COLO668 (cell line): Measurements from ENCODE around the gene SORL1-AS1.
"Not testable (repeated sequence)": the region's sequence is repeated elsewhere in the genome, so short reads cannot be mapped to it uniquely, and the experiment has no call there.

Experiments
- DNase-seq: peaks from one replicate; lab custom pipeline; 2025; ENCODE audit not compliant: unreplicated experiment; lab: John Stamatoyannopoulos, UW

Gene SORL1-AS1

DNA sequence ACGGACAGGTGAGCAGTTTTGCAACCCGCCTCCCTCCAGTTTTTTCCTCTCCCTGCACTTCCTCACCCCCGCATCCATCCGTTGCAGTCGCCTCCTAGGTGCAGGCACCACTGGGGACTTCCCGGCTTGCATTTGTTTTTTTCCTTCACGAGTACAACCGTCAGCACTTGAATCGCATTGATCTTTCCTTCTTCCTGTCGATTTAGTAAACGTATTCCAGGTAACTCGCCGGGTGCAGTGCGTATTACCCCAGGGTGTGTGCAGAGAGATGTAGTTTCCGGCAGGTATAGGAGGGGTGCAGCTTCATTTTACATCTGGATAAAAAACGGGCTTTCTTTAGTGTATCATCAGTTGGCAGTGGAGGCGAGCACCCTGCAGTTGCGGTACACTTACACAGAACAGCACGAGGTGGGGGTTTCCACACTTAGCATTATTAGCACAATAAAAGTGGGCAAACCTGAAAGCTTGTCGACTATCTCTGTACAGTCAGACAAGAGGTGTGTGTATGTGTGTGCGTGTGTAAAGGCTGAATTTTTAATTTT lies at the start of gene SORL1-AS1:
Gene SORL1-AS1, minus strand, starts transcription at position 359 of the 542 bp plus-strand sequence.
- no peak for DNase-seq

DNA sequence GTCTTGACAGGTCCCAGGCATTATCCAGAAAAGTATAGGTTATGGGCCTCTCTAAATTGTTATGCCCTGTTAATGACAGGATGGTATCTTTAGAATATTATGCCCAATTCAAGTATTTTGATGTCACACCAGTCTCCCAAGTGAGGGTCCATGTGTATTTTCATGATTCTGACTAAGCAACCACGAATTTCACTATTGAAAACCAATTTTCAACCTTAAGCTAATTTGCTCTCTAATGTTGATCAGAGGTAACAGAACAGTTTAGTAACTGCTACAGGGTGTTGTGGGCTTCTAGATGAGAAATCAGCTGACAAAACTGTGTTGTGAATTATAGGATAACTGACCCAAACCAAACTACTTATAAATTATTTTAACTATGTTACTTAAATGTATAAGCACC lies 48.0 kb upstream of the SORL1-AS1 start:
- DNase-seq, result no peak

DNA sequence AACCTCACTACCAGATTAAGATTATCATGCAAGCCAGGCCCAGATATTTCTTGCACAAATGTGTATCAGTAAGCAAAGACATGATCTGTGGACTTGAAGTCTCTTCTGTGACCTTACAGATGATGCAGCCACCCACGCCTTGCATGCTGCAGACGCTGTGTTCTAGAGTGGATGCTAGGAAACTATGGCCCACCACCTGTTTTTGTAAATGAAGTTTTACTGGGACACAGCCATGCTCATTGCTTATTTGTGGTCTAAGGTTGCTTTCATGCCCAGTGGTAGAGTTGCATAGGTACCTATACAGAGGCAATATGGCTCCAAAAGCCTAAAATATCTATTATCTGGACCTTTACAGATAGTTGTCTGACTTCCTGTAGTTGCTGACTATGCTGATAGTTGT lies 47.5 kb upstream of the SORL1-AS1 start:
- DNase-seq, result no peak

DNA sequence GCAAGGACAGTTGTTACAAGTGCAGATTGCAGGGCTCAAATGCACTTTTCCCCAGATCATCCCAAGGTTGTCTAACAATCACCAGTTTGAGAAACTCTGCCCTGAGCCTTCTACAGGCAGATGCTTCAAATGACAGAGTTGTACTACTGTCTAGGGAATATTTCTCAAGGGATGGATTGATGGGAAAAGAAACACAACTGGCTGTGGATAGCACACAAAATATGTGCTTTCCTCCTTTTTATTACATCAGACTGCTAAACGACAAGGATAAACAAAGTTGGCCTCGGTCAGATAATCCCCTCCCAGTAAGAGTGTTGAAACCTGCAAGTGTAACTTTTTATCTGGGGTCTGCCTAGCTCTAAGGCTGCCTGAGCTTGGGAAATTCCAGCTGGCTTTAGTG lies 46.6 kb upstream of the SORL1-AS1 start:
- no peak for DNase-seq

DNA sequence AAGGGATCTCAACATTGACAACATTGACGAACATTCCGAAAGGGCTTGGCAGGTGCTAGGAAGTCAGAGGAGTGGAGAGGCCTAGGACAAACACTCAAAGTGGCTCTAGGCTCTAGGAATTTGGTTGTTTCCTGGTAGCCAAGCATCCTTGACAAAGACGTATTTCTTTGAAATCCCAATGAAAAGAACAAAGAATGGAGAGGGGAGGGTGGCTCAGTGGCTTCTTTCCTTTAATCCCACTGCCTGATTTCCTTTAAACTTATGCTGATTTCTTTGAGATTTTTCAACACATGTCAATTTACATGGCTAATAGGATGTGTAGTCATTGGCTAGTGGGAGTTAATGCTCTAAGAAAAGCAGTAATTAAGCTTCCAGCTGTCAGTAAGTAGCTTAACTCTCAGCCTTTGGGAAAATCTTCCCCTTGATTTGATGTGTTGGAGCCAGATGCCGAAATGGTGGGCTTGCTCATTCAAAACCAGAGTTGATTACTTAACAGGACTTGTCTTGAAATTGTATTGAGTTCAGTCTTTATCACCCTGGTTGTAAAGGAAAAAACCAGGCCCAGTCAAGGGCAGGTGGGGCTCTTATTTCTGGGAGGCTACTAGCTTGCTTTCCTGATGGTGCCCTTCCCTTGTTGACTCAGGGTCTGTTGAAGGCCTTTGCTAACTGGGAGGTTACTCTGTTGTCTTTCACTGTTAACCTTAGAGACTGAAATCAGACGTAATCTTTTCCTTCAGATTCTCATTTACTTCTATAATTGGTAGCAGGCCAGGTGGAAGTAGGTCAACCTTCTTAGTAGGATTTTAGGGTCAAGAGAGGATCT lies 44.6 kb upstream of the SORL1-AS1 start:
- DNase-seq, result no peak

DNA sequence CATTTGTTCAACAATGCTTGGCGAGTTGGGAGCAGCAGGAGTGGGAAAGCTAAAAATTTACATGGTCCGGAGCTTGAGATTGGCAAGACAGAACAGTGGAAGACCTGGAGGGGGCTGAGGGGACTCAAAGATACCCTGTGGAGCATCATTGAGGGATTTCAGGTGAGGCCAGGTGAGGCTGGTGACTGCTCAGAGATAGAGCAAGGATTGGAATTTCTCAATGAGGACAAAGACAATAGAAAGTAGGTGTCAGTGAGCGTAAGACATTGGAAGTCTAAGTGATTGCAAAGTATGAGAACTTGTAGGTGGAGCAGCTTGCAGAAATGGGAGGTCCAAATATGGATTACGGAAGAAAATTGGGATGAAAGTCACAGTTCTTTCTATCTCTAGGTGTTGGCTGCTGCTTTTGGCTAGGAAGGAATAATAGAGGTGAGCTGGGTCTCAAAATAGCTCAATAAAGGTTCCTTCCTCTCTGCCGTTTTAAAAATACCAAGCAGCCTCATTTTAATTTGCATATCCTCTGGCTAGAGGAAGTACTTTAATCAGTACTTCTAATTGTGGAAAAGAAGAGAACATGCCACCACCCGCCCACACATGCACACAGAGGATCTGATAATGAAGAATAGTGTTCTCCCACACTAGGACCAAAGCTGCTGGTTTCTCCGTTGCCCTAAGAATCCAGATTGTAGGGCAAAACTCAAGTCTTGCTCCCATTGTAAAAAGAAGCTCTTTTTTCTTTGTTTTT lies 41.8 kb upstream of the SORL1-AS1 start:
- no peak for DNase-seq

DNA sequence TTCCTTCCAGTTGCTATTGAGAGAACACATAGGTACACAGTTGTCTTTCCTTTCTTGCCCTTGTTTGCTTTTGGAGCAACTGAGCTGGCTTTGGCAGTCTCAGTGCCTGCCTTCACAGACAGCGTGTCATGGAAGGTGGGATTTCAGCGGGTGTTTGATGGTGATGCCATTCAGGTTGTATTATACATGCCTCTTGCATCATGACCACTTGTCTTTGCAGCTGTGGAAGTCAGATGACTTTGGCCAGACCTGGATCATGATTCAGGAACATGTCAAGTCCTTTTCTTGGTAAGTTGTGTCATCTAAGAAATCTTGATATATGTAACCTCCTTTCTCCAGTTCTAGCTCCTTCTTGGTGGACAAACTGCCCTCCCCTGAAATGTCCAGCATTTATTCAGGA lies 37.1 kb upstream of the SORL1-AS1 start:
- DNase-seq, result no peak

DNA sequence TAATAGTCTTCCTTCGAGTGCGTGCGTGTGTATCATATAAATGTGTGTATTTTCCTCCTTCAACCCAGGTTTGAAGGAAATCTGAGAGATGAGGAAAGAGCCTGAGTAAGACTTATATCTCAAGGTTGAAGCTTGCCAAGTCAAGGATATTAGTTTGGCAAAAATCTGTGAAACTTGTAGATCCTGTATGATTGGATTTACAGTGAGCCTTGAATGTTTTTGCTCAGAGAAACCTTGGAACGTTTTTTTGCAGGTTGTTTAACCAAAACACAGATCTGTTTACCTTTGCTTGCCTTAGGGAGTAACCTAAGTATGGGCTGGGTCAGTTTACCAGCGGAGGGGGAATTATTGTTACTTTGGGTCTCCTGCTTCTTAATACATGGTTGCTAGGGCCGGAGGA lies 35.9 kb upstream of the SORL1-AS1 start:
- no peak for DNase-seq

DNA sequence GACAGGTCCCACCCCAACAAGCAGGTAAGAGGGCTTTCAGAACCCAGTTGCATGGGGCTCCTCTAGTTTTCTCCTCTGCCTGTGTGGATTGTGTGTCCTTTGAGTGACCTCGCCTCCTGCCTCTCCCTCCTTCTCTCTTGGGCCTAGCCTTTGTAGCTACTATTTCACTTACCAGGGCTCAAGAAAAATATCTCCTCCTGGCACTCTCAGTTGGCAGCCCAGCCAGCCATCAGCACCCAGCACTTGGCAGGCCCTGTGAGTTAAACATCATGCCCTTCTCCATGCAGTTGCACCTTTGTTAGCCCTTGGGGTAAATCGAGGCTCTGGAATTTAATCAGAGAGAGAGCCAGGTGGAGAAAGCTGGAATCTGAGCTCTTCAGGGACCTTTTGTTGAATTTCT lies 35.4 kb upstream of the SORL1-AS1 start:
- DNase-seq, result no peak

DNA sequence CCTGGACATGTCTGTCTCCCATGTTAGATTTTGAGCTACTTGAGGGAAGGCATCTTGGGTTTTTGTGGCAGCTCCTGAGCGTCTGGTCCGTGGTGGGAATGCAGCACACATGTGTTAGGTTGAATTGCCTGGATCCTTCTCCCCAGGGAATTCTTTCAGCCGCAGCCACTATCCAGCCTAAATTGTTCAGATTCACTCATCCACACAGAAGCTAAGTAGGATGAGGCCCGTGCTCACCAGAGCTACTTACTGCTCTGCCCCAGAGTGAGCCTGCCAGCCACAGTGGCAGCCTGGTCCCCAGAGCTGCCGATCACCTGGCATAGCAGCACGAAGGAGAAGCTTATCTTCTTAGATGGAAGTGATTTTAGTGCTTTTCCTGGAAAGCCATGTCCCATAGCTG lies 34.4 kb upstream of the SORL1-AS1 start:
- DNase-seq, result no peak

DNA sequence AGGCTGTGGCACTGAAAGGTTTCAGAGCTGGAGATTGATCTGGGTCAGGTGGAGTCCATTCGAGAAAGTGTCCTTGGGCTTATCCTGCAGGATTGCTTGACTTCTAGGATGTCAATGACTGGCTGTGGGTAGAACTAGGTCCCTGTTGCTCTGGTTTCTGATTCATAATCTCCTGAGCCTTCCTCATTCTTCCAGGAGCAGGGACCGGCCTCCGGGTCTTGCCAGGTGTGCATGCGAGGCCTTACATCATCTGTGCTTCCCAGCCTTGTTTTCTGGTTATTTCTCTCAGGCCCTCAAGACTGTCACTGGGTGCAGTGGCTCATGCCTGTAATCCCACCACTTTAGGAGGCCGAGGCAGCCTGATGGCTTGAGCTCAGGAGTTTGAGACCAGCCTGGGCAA lies 33.3 kb upstream of the SORL1-AS1 start:
- no peak for DNase-seq

DNA sequence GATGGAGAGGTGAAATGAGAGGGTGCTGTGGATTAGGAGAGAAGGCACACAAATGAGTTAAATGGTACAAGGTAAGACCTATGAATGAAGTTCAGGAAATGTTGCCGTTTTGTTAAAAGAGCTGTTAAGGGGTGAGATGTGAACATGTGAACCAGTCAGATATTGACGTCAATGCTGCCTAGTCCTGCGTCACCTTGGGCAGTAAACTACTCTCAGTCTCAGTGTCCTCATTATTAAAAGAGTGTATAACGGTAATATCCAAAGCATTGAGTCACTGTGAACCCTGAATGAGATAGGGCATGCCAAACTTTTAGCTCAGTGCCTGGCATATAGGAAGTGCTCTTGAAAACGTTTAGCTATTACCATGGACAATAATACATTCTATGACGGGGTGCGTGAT lies 32.4 kb upstream of the SORL1-AS1 start:
- DNase-seq, result no peak

DNA sequence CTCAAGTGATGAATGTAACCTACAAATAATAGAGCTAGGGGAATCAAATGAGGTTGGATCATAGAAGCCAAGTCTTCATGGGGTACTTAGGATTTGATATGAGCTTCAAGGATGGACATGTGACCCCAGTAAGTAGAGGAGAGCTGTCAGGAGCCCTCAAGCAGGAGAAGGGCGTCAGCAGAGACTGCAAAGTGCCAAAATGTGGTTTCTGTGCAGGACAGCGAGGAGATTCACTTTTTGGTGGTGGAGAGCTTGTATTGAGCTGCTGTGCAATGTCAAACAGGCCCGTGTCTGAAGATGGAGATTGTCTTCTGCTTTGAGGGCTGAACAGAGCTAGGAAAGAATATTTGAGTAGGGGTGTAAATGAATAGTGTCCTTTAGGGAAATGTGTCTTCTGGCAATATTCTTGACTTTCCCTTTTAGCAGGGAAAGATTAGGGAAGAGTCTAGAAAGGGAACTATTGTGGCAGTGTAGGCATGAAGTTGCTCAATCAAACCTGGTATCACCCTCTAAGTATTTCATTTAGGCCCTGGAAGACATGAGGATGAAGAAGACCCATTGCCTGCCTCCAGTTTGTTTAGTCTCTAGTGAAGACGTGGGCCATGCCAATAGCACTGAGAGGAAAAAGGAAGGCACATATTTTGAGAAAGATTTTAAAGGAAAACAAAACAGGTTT lies 31.2 kb upstream of the SORL1-AS1 start:
- no peak for DNase-seq

DNA sequence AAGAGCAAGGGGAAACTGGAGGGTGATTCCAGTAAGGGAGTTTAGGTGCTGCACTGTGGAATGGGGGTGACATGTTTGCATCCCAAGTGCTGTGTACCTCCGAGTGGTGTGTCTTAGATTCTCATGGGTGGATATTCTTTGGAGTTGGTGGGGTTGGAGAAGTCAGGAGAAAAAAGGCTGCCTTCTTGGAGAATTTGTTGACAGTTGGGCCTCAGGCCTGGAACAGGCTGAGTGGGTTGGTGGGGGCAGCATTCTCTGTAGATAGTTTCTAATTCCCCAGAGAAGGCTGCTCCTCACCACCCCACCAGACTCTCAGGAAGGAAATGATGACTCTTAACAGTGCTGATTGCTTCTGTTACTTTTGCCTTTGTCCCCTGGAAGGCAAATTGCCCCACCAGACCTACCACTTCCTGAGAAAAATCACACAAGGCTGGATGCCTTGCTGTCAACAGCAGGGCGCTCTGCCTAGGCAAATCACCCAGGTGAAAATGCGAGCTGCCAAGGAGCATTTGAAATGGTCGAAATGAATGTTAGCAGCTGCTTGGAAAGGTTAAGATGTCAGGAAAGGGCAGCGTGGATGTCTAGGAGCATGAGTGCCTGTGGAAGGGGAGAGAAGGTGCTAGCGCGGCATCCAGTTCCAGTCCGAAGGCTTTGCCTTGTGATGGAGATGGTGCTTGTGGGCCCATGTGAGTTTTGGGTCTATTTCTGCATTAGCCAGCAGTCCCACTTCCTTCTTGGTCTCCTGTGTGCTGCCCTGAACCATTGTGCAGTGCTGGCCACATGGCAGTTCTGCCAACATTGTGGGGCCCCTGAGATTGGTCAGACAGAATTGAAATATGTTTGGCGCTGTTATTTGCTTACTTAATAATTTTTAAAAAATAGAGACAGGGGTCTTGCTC lies 29.7 kb upstream of the SORL1-AS1 start:
- no peak for DNase-seq

DNA sequence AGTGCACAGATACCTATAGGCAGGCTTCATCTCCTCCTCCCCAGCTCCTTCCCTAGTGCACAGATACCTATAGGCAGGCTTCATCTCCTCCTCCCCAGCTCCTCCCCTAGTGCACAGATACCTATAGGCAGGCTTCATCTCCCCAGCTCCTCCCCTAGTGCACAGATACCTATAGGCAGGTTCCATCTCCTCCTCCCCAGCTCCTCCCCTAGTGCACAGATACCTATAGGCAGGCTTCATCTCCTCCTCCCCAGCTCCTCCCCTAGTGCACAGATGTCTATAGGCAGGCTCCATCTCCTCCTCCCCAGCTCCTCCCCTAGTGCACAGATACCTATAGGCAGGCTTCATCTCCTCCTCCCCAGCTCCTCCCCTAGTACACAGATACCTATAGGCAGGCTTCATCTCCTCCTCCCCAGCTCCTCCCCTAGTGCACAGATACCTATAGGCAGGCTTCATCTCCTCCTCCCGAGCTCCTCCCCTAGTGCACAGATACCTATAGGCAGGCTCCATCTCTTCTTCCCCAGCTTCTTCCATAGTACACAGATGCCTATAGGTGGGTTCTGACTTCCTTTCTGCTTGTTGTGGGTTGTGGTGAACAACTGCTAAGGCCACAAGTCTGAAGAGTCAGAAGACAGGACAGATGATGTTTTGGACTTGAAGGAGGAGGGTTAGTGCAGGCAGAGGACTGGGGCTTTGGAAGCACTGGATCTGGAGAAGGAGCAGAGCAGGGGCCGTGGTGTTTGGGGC lies 28.9 kb upstream of the SORL1-AS1 start:
- DNase-seq, result not testable (repeated sequence)

DNA sequence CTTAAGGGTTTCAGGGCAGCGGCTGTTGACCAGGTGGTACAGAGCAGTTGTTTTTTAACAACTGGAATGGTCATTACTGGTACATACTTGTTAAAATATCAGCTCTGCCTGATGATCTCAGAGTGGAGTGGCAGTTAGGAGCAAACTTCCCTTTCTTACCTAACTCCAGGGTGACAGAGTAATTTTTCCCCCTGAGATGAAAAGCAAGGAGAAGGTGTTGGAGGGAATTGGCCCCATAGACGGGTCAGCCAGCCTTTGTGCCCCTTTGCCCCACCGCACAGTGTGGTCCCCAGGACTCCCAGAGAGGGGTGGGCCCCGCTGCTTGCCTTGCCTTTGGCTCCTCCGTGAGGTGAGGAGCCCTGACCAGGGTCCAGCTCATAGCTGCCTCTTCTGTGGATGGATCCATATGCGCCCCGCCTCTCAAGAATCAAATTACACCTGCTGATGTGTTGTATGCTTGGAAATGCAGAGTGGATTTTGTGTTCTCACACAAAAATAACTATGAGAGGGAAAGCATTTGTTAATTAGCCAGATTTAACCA lies 27.0 kb upstream of the SORL1-AS1 start:
- peak; percentile 27 for DNase-seq

DNA sequence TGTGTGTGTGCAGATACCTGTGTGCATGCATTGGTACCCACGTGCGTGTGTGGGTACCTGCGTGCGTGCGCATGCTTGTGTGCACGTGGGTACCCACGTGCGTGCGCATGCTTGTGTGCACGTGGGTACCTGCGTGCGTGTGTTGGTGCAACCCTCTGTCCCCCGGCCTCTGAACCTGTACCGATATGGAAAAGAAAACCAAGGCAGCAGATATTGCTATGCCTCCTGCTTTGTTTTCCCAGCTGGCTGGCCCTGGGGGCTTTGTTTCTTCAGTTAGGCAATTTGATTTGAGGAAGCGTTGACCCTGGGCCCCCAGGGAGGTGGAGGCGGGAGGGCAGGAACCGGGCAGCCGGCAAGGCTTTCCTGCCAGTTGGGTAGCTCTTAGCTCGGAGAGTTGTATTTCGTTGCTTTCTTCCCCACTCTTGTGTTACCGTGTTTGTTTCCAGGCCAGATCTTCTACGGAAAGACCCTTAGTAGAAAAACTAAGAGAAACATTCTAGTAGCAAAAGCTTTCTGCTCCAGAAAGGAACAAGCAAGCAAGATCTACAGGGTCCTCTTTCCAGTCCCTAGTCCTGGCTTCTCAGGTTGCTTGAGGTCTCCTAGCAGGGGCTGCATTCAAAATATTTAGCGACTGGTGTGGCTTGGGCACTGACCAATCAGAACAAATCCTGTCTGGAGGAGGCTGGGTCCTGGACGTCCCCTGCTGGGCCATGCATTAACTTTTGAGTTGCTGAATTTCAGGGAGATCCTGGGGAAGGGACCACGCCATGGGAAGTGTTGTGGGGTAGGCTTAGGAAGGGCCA lies 26.3 kb upstream of the SORL1-AS1 start:
- no peak for DNase-seq

DNA sequence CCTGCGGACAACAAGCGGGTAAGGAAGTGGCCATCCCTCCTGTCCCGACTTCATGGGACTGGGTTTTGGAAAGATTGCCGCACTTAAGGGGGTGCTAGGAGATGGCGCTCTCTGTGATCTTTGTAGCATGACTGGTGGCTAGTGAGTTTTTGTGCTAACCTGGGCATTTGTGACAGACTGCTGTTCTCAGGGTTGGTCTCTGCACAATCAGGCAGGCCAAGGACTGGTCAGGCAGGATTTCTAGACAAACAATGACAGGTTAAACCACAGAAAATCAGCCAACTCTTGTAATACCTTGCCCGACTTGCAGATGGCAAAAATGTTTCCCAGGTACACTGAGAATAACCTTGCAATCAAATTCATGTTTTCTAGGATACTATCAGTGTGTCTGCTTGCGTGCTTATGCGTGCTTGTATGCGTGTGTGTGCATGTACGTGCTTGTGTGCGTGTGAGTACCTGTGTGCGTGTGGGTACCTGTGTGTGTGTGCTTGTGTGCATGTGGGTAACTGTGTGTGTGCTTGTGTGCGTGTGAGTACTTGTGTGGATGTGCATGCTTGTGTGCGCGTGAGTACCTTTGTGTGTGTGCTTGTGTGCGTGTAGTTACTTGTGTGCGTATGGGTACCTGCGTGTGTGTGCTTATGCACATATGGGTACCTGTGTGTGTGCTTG lies 25.6 kb upstream of the SORL1-AS1 start:
- DNase-seq, result peak; percentile 10
